Panc1 (cell line): Measurements from ENCODE around the gene PKP4.

Experiments
- CTCF ChIP-seq: fragments of 450-650 bp; IDR thresholded peaks from 2 replicates; pipeline ENCODE4 v1.5.1; 2017; ENCODE audit warnings: mild to moderate bottlenecking
- POLR2AphosphoS5 ChIP-seq: IDR thresholded peaks from 2 replicates; pipeline ENCODE4 v1.6.1; 2012; ENCODE audit warnings: mild to moderate bottlenecking, low read depth, low read length, moderate library complexity
- REST ChIP-seq, 2 experiments: IDR thresholded peaks; 2 replicates each; pipeline ENCODE4 v1.6.1; 2011 to 2012; ENCODE audit warnings: low read depth in 2 of 2, control low read depth in 1 of 2, low read length in 1 of 2, mild to moderate bottlenecking in 1 of 2, moderate library complexity in 1 of 2; ENCODE audit not compliant: insufficient read depth in 1 of 2
- SIN3A ChIP-seq: IDR thresholded peaks from 2 replicates; pipeline ENCODE4 v1.6.1; 2012; ENCODE audit warnings: low read depth, mild to moderate bottlenecking, low read length, moderate library complexity, borderline replicate concordance; ENCODE audit not compliant: insufficient read depth

- TF ChIP-seq CTCF (no peak), SIN3A (no peak), POLR2AphosphoS5 (no peak), REST (IDR thresholded peaks at IDR 0.05; ENCODE audit: insufficient read depth in 1 of 2, low read depth in 2 of 2, low read length in 1 of 2) (no peak)
These were observed 210.2 kb downstream of the PKP4 start for GRCh38 chr2:158666969-158667368.
